ENCODE data around the gene MUC12. TPM values are rescaled to one million over a fixed set of nuclear protein-coding genes. Genes with fewer than 3 reads are reported as not detected.

The MUC12 gene
- total RNA-seq, 1 experiment from 2014 or later, result 11.5 TPM

DNA sequence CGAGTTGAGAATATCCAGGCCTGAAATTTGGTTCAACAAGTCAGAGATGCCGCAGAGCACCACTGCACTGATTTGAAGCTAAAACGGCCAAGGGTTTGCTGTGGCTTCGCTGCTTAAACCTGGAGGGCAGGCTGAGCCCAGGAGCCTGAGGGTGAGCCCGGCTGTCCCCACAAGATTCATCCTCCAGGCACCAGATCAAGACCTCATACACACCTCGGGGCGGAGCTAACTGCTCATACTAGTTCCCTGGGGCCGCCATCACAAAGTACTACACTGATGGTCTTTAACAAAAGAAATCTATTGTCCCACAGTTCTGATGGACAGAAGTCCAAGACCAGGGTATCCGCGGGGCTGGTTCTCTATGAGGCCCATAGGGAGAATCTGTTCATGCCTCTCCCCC, 99.0 kb downstream of the MUC12 start:
- H2BK20ac ChIP-seq (ENCODE audit: low read depth, low read length, poor library complexity, severe bottlenecking), result no peak overlapping the region
- no peak overlapping the region for H3K14ac ChIP-seq (ENCODE audit: insufficient read depth, low read length)
- TF ChIP-seq, protein P1, sequence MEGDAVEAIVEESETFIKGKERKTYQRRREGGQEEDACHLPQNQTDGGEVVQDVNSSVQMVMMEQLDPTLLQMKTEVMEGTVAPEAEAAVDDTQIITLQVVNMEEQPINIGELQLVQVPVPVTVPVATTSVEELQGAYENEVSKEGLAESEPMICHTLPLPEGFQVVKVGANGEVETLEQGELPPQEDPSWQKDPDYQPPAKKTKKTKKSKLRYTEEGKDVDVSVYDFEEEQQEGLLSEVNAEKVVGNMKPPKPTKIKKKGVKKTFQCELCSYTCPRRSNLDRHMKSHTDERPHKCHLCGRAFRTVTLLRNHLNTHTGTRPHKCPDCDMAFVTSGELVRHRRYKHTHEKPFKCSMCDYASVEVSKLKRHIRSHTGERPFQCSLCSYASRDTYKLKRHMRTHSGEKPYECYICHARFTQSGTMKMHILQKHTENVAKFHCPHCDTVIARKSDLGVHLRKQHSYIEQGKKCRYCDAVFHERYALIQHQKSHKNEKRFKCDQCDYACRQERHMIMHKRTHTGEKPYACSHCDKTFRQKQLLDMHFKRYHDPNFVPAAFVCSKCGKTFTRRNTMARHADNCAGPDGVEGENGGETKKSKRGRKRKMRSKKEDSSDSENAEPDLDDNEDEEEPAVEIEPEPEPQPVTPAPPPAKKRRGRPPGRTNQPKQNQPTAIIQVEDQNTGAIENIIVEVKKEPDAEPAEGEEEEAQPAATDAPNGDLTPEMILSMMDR (conservative IDR thresholded peaks at IDR 0.05), result no peak
- no peaks in the 10 kb centered on the region for H3K9me3 ChIP-seq (ENCODE audit: control insufficient read depth, low read depth, low read length)
- H3K23ac ChIP-seq (ENCODE audit: insufficient read length, low read depth, low read length), result no peak overlapping the region
- H2BK15ac ChIP-seq (ENCODE audit: low read depth, low read length), result no peak overlapping the region
- no peak overlapping the region for H3K9ac ChIP-seq (ENCODE audit: extremely low read depth, insufficient read length, low read length)
- H4K8ac ChIP-seq (replicated peaks; ENCODE audit: insufficient read length, low read depth, low read length), result no peak overlapping the region
- H3K79me2 ChIP-seq (ENCODE audit: insufficient read depth, low read length), result no peaks in the 10 kb centered on the region
- H3K9me3 Mint-ChIP-seq, result no peaks in the 10 kb centered on the region
- no peak overlapping the region for H3K4me3 Mint-ChIP-seq
- 0 out of 2 replicates have a peak, but pooled peaks cover 1% of the 10 kb centered on the region for H3K4me1 ChIP-seq (ENCODE audit: insufficient read depth, low read length)
- no peak overlapping the region for H3K18ac ChIP-seq (ENCODE audit: insufficient read length, low read depth, low read length)
- H3K4me1 Mint-ChIP-seq, result peaks cover 11 to 12% of the 10 kb centered on the region in 2 experiments
- H3K36me3 Mint-ChIP-seq (ENCODE audit: insufficient read depth in 1 of 3, low read depth in 3 of 3), result no peaks in the 10 kb centered on the region; a peak in 1 of 7 replicates
- no peak overlapping the region for H4K5ac ChIP-seq (ENCODE audit: insufficient read length, low read depth, low read length)
- no peaks in the 10 kb centered on the region for H4K20me1 ChIP-seq (ENCODE audit: control insufficient read depth, insufficient read depth, insufficient read length)
- H3K79me1 ChIP-seq (ENCODE audit: insufficient read depth, low read depth, low read length, poor library complexity, severe bottlenecking), result no peaks in the 10 kb centered on the region
- no peak overlapping the region for H4K91ac ChIP-seq (ENCODE audit: insufficient read length, low read depth, low read length)
- no peak overlapping the region for H3K27ac ChIP-seq (ENCODE audit: insufficient read length, low read depth, low read length)
- H3K27me3 ChIP-seq (ENCODE audit: insufficient read depth, low read length), result no peaks in the 10 kb centered on the region
- no peak overlapping the region for H2BK12ac ChIP-seq (ENCODE audit: insufficient read length, low read depth, low read length)
- H2BK120ac ChIP-seq (ENCODE audit: low read depth, low read length, poor library complexity, severe bottlenecking), result no peak overlapping the region
- no CpG with 5 or more reads among the region's 10 CpGs for WGBS (ENCODE audit: extremely low coverage, insufficient read length, low lambda C conversion rate)
- no peak overlapping the region for H3K4ac ChIP-seq (ENCODE audit: low read depth, low read length)
- no peak overlapping the region for H3K56ac ChIP-seq (ENCODE audit: insufficient read length, low read depth, low read length)
- H2AK5ac ChIP-seq (ENCODE audit: insufficient read length, low read length), result no peak overlapping the region
- H3K4me2 ChIP-seq (ENCODE audit: insufficient read depth, insufficient read length, low read length), result no peak overlapping the region
- no peak overlapping the region for H2AFZ ChIP-seq (ENCODE audit: low read length)
- no peaks in the 10 kb centered on the region for H3K23me2 ChIP-seq (ENCODE audit: insufficient read length, low read depth, low read length, poor library complexity, severe bottlenecking)
- no peak overlapping the region for H2BK5ac ChIP-seq (ENCODE audit: insufficient read length, low read length)
- H3T11ph ChIP-seq (ENCODE audit: low read length), result no peak overlapping the region
- H3K27me3 Mint-ChIP-seq (ENCODE audit: low read depth), result peaks cover 9% of the 10 kb centered on the region
- H3K27ac Mint-ChIP-seq, result no peak overlapping the region; a peak in 1 of 7 replicates
- DNase-seq, result no peak

Other genes with a start within 250 kb of the MUC12 start
- gene EPO, start 249.1 kb upstream of the MUC12 start, total RNA-seq (2021), result 0.33 and 0.44 TPM in 2 replicates
- gene ZAN, start 236.0 kb upstream of the MUC12 start, total RNA-seq (2021), result not detected in 2 replicates
- gene EPHB4, start 142.0 kb upstream of the MUC12 start, total RNA-seq (2021), result 132 and 135 TPM in 2 replicates
- gene SLC12A9, start 116.9 kb upstream of the MUC12 start, total RNA-seq (2021), result 42.3 and 43.0 TPM in 2 replicates
- 120 and 122 TPM in 2 replicates for gene TRIP6, start 102.2 kb upstream of the MUC12 start, total RNA-seq (2021)
- 373 and 382 TPM in 2 replicates for gene SRRT, start 94.5 kb upstream of the MUC12 start, total RNA-seq (2021)
- gene UFSP1, start 79.8 kb upstream of the MUC12 start, total RNA-seq (2021), result 4.3 and 4.6 TPM in 2 replicates
- 5.7 and 7.0 TPM in 2 replicates for gene ACHE, start 73.7 kb upstream of the MUC12 start, total RNA-seq (2021)
- 27.4 and 29.2 TPM in 2 replicates for gene MUC3A, start 20.0 kb upstream of the MUC12 start, total RNA-seq (2021)
- not detected in 2 replicates for gene MUC17, start 50.5 kb downstream of the MUC12 start, total RNA-seq (2021)
- gene TRIM56, start 115.9 kb downstream of the MUC12 start, total RNA-seq (2021), result 21.8 and 22.4 TPM in 2 replicates
- gene SERPINE1, start 157.5 kb downstream of the MUC12 start, total RNA-seq (2021), result 11.5 and 13.0 TPM in 2 replicates
- gene AP1S1, start 184.9 kb downstream of the MUC12 start, total RNA-seq (2021), result 65.2 and 73.0 TPM in 2 replicates
- 37.1 and 39.1 TPM in 2 replicates for gene VGF, start 196.0 kb downstream of the MUC12 start, total RNA-seq (2021)
- 0.50 and 0.88 TPM in 2 replicates for gene NAT16, start 210.7 kb downstream of the MUC12 start, total RNA-seq (2021)
- gene MOGAT3, start 231.5 kb downstream of the MUC12 start, total RNA-seq (2021), result 0.11 and 0.15 TPM in 2 replicates
- 70.5 and 74.5 TPM in 2 replicates for gene PLOD3, start 248.0 kb downstream of the MUC12 start, total RNA-seq (2021)
- gene ZNHIT1, start 248.6 kb downstream of the MUC12 start, total RNA-seq (2021), result 52.7 and 53.4 TPM in 2 replicates

All from H9 (cell line).